ENCODE results near the gene NUDT9. TPM values are rescaled to one million over a fixed set of nuclear protein-coding genes. Genes with fewer than 3 reads are reported as not detected.
"Not testable (repeated sequence)": the region's sequence is repeated elsewhere in the genome, so short reads cannot be mapped to it uniquely, and the experiment has no call there.

Gene NUDT9, protein sequence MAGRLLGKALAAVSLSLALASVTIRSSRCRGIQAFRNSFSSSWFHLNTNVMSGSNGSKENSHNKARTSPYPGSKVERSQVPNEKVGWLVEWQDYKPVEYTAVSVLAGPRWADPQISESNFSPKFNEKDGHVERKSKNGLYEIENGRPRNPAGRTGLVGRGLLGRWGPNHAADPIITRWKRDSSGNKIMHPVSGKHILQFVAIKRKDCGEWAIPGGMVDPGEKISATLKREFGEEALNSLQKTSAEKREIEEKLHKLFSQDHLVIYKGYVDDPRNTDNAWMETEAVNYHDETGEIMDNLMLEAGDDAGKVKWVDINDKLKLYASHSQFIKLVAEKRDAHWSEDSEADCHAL
- total RNA-seq: 10 to 100 TPM; 15.0 to 16.4 TPM

DNA sequence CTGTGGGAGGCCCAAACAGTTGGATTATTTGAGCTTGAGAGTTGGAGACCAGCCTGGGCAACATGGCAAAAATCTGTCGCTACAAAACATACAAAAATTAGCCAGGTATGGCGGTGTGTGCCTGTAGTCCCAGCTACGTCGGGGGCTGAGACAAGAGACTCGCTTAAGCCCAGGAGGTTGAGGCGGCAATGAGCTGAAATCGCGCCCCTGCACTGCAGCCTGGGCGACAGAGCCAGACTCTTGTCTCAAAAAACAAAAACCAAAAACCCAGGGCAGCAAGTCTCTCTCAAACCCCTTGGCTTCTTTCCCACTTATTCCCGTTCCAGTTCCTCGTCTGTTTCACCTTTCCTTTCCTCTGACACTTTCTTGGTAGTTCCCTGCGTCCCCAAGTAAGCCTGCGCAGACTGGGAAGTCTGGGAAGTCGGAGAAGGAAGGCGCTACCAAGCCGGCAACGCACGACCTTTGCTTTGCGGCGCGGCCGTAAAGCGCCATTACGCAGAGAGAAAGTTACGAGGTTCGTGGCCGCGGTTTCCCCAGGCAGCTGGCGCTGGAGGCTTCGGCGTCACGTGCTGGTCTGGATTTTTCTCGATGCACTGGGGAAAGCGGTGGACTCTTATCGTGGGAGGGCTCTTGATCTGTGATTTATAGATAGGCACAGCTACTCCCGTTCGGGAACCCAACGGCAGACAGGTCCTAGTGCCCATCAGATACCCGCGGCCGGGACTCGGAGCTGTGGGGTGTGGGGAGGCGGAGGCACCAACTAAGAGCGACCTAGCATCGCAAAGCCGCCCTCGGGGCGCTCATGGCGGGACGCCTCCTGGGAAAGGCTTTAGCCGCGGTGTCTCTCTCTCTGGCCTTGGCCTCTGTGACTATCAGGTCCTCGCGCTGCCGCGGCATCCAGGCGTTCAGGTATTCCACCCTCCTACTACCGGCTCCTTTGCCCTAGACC is at the start of gene NUDT9:
NUDT9 (plus strand) TSS at position 470 of the 949 bp plus-strand sequence; CDS start at position 803, 333 bp downstream.
- ChIA-PET POLR2A (interaction anchor here (0.6 to 3.5 kb wide), 2 partner anchors 22 to 31 kb away, joined by 3 to 35 read pairs; partner anchors contain the start of gene HSD17B11), CTCF (interaction anchor here (0.5 to 1.4 kb wide), 3 partner anchors 15 to 64 kb away, joined by 3 to 5 read pairs (median 3); no protein-coding TSS in a partner anchor)

DNA sequence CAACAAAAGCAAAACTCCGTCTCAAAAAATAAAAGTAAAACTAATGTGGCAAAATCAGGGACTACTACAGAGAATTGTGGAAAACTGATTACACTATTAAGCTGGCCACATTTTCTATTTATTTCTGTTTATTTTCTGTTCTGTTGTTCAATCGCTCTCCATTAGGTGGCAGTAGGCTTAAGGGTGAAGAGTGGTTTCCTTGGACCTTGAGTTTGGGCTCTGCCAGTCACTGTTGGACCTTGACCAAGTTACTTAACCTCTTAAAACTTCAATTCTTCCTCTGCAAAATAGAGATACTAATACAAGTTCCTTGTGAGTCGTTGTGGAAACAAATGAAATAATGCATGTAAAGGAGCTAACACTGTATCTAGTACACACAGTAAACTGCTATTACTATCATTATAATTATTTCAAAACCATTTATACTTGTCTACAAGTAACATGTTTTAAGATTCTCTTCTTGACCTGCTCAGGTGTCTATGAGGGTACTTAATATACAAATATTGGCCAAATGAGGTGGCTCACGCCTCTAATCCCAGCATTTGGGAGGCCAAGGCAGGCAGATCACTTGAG is 46.6 kb upstream of the NUDT9 start:
- ChIA-PET POLR2A (no interaction called here), CTCF (interaction anchor here (0.9 to 1.5 kb wide), 10 partner anchors 9 to 317 kb away, joined by 3 to 7 read pairs (median 4); partner anchors contain the start of genes HSD17B11 and NUDT9)

DNA sequence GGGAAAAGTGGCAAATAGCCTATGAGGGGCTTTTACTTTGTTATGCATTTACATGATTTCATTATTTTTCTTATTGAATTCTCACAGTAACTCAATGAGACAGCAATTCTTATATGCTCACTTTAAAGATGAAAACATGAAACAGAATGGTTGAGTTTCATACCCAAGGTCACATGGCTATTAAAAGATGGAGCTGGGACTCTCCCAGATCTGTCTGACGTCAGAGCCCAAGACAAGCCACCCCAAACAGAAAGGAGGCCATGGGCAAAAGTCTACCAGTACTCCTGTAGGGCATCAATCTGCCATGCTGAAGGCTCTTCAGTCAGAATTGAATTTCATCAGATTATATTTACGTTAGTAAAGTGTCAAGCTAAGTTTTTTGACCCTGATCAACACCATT is 44.6 kb upstream of the NUDT9 start:
- POLR2A ChIA-PET: no interaction called here

DNA sequence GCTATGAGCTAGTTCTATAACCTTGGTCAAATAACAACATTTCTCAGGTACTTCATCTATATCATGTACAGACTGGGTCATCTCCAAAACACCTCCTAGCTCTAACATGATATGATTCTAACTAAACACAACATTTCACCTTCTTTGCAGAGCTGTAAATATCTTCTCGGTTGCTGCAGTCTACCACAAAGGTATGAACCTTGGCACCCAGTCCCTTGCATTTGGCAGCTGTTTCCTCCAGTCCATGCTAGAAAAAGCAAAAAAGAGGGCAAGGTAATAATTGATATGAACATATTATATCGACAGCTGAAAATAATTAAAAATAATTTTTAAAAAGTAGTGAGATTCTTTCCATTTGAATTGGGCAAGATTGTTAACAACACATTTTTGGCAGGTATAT is 40.3 kb upstream of the NUDT9 start:
- ChIA-PET POLR2A (no interaction called here), CTCF (interaction anchor here (0.6 kb wide), 1 partner anchor 136 kb away, joined by 4 read pairs; no protein-coding TSS in a partner anchor)

More for the DNA sequence above, 44.6 kb upstream of the NUDT9 start:
- CTCF ChIA-PET: interaction anchor here (1.1 kb wide), 1 partner anchor 13 kb away, joined by 6 read pairs; the partner anchor contains the start of gene HSD17B11

DNA sequence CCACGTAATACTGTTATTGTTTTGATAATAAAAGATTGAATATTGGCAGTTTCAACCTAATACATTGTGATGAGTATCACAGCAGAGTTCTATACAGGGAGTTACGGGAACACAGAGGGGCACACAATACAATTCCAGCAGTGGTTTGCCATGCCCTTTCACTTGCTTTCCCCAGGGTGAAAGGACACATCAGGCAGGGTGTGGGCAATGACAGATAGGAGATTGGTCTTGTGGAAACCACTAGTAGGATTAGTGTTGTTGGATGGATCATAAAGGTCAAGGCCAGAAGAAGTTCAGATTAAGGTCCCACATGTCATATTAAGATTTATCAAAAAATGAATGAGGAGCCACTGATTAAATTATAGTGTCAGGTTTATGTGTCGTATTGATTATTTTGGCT is 39.4 kb upstream of the NUDT9 start:
- CTCF ChIA-PET: no interaction called here
- POLR2A ChIA-PET: no interaction called here

DNA sequence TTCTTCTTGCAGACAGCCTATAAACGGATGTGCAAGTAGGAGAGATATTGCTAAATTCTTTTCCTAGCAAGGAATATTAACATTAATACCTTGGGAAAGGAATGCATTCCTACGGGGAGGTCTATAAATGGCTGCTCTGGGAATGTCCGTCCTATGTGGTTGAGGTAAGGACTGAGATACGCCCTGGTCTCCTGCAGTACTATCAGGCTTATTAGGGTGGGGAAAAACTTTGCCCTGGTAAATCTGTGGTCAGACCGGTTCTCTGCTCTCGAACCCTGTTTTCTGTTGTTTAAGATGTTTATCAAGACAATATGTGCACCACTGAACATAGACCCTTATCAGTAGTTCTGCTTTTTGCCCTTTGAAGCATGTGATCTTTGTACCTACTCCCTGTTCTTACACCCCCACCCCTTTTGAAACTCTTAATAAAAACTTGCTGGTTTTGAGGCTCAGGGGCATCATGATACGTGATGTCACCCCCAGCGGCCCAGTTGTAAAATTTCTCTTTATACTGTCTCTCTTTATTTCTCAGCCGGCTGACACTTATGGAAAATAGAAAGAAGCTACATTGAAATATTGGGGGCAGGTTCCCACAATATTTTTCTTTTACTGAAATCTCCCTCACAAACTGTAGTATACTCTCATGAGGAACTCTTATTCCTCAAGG is 37.8 kb upstream of the NUDT9 start:
- POLR2A ChIA-PET: not testable (repeated sequence)
- CTCF ChIA-PET: interaction anchor here (1.2 kb wide), 1 partner anchor 9 kb away, joined by 3 read pairs; no protein-coding TSS in a partner anchor

DNA sequence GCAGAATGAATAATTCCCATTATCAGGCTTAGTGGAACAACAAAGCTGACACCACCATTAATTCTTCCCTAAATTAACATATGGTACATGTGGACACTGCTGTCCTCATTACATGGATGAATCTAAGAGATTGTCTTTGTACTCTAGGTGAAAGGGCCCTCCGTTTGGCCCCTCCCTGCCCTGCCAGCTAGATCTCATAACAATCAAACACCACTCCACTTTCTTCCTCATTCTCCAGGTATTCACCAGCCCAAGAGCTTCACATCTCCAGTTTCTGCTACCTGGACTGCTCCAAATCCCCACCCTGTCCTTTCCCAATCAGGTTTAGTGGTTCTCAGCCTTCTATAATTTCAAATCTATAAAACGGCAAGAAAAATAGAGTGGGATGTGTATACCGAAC is 35.1 kb upstream of the NUDT9 start:
- ChIA-PET CTCF (no interaction called here), POLR2A (no interaction called here)

DNA sequence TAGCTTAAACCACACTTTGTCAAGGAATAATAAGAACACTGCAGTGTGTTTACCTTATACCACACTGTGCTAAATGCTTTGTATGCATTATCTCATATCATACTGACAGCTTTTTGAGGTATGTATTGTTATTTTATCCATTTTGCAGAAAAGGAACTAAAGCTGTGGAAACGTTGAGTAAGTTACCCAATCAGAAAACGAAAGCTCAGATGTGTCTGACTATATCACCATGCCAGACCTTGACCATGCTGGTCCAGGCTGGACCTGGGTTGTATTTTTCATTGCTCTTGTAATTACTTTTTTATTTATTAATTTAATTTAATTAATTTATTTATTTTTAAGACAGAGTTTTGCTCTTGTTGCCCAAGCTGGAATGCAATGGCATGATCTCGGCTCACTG is 33.5 kb upstream of the NUDT9 start:
- CTCF ChIA-PET: interaction anchor here (0.8 to 2.6 kb wide), 2 partner anchors 13 to 78 kb away, joined by 3 to 7 read pairs; no protein-coding TSS in a partner anchor
- POLR2A ChIA-PET: interaction anchor here (0.6 kb wide), 1 partner anchor 25 kb away, joined by 4 read pairs; no protein-coding TSS in a partner anchor

DNA sequence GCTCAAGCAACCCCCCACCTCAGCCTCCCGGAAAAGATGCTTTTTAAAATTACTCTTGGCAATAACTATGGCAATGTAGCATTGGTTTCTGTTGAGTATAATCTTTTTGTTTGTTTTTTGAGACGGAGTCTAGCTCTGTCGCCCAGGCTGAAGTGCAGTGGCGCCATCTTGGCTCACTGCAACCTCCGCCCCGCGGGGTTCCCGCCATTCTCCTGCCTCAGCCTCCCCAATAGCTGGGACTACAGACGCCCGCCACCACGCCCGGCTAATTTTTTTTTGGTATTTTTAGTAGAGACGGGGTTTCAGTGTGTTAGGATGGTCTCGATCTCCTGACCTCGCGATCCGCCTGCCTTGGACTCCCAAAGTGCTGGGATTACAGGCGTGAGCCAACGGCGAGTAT is 32.3 kb upstream of the NUDT9 start:
- CTCF ChIA-PET: interaction anchor here (2.6 kb wide), 1 partner anchor 14 kb away, joined by 7 read pairs; no protein-coding TSS in a partner anchor
- POLR2A ChIA-PET: interaction anchor here (1.0 to 2.7 kb wide), 2 partner anchors 16 to 32 kb away, joined by 3 to 35 read pairs; partner anchors contain the start of gene NUDT9

DNA sequence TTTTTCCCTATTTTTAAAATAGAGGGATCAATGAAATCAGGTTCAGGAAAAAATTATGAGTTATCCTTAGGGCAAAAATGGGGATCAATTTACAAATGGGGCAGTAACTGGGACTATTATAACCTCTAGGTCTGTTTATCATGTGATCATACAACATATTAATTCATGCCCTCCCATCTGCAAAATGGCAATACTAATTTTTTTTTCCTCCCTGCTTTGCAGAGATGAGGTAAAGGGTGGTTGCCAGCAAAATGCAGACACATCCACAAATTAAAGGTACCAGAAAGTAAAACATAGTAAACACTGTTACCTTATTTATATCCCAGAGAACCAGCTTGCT is 31.9 kb upstream of the NUDT9 start:
- POLR2A ChIA-PET: interaction anchor here (1.0 to 2.7 kb wide), 2 partner anchors 16 to 31 kb away, joined by 3 to 35 read pairs; partner anchors contain the start of gene NUDT9

DNA sequence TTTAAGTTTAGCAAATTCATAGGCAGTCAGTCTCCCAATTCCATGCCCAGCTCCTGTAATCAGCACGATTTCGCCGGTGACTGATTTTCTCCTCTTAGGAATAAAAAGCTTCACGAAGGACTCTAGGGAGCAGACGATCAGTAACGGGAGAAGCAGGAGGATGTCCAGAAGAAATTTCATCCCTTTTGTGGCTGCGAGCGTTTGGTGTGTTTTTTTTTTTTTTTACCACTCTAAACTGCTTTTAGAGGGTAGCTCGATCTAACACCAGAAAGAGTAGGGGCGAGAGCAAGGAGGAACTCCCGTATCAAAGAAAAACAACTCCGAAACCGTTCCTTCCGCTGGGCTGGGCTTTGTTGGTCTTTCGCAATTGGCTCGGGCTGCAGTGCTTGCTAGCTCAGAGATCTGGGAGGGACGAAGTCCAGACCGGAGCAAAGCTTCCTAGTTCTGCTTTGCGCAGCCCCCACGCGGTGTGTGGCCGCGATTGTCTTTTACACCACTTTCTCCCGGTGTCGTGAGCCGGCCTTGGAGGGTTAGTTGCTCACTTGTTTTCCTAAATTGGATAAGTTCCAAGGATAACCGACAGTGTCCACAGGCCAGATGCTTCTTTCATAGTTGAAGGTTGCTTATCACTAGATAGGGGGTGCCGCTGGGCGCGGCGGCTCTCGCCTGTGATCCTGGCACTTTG is 31.3 kb upstream of the NUDT9 start, which contains the start of gene HSD17B11:
HSD17B11 (minus strand) TSS at position 298 of the 685 bp plus-strand sequence; CDS start at position 180, 118 bp downstream.
- CTCF ChIA-PET: interaction anchor here (0.7 to 2.6 kb wide), 4 partner anchors 13 to 992 kb away, joined by 3 to 7 read pairs (median 4); no protein-coding TSS in a partner anchor
- POLR2A ChIA-PET: interaction anchor here (0.7 to 2.7 kb wide), 3 partner anchors 17 to 647 kb away, joined by 3 to 35 read pairs (median 3); partner anchors contain the start of gene NUDT9

More for the DNA sequence above, 31.9 kb upstream of the NUDT9 start:
- CTCF ChIA-PET: interaction anchor here (1.0 to 2.6 kb wide), 3 partner anchors 13 to 76 kb away, joined by 3 to 7 read pairs (median 6); no protein-coding TSS in a partner anchor

DNA sequence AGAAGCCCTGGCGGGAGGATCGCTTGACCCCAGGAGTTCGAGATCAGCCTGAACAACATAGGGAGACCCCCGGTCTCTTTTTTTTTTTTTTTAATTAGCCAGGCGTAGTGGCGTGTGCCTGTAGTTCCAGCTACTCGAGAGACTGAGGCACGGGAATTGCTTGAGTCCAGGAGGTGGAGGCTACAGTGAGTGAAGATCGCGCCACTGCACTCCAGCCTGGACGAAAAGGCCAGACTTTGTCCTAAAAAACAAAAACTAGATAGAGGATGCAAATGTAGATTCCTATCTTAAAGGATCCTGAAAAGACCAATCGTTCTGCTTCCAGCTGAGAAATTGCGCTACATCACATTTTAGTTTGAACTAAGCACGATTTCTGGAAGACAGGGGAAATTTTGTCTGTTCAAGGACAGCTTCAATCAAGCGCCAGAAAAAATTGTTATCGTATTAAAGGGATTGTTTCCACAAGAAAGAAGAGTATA is 30.8 kb upstream of the NUDT9 start:
- POLR2A ChIA-PET: interaction anchor here (0.7 to 2.7 kb wide), 2 partner anchors 30 to 646 kb away, joined by 3 to 35 read pairs; partner anchors contain the start of gene NUDT9

DNA sequence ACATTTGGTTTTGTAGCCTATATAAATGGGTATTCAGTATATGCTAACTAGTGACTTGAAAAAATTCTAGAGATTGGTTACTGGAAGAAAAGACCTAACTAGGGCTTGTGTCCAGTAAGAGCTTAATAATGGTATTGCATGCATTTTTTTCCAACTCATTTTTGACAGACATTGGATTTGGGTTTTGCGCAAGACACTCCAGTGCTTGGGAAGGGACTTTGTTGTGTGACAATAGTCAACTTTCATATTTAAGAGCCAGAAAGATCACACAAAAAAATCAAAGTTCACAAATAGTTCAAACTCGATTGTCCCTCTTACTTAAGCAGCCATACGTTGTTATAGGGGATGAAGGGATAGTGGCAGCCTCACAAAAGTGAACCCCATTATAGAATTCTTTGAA is 30.2 kb upstream of the NUDT9 start:
- CTCF ChIA-PET: interaction anchor here (0.6 to 1.4 kb wide), 3 partner anchors 75 to 991 kb away, joined by 3 to 4 read pairs (median 3); no protein-coding TSS in a partner anchor
- POLR2A ChIA-PET: interaction anchor here (2.7 kb wide), 1 partner anchor 29 kb away, joined by 35 read pairs; the partner anchor contains the start of gene NUDT9

More for the DNA sequence above, 30.8 kb upstream of the NUDT9 start:
- CTCF ChIA-PET: interaction anchor here (0.6 to 2.6 kb wide), 4 partner anchors 16 to 991 kb away, joined by 3 to 7 read pairs (median 4); no protein-coding TSS in a partner anchor

DNA sequence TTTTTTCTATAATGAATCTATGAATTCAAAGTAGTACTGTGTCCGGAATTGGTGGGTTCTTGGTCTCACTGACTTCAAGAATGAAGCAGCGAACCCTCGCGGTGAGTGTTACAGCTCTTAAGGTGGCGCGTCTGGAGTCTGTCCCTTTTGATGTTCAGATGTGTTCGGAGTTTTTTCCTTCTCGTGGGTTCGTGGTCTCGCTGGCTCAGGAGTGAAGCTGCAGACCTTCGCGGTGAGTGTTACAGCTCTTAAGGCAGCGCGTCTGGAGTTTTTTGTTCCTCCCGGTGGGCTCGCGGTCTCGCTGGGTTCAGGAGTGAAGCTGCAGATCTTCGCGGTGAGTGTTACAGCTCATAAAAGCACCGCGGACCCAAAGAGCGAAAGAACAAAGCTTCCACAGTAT is 27.3 kb upstream of the NUDT9 start:
- POLR2A ChIA-PET, CTCF ChIA-PET: not testable (repeated sequence)

DNA sequence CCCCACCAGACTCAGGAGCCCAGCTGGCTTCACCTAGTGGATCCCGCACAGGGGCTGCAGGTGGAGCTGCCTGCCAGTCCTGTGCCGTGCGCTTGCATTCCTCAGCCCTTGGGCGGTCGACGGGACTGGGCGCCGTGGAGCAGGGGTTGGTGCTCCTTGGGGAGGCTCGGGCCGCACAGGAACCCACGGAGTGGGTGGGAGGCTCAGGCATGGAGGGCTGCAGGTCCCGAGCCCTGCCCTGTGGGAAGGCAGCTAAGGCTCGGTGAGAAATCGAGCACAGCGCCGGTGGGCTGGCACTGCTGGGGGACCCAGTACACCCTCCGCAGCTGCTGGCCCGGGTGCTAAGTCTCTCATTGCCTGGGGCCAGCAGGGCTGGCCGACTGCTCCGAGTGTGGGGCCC is 26.5 kb upstream of the NUDT9 start:
- POLR2A ChIA-PET, CTCF ChIA-PET: not testable (repeated sequence)

DNA sequence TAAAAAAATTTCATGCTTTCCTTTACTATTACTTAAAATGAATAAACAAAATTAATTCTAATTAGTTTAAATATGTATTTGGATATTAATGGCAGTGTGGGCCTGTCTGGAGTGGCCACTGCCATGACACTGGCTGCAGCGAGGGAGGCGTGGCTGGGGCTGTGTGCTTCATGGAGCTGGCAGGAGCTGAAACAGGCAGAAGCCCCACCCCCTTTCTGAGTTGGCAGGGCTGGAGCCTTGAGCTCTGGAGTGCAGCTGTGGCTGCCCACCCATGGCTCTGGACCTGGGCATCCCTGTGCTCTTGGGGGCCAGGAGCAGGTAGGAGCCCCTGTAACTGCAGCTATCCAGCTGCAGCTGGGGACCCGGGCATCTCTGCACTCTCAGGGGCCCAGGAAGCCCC is 23.2 kb upstream of the NUDT9 start:
- ChIA-PET POLR2A (interaction anchor here (0.6 kb wide), 1 partner anchor 597 kb away, joined by 3 read pairs; no protein-coding TSS in a partner anchor), CTCF (no interaction called here)

DNA sequence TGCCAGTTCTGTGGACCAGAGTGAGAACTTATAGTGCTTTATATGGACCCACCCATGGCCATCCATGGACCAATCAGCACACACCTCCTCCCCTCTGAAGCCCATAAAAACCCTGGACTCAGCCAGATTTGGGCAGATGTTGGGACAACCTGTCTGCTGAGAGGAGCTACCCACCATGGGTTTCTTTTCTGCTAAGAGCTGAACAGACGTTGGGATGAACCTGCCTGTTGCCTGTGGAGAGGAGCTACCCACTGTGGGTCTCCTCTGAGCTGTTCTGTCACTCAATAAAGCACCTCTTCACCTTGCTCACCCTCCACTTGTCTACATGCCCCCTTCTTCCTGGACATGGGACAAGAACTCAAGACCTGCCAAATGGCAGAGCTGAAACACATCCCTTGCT is 22.4 kb upstream of the NUDT9 start:
- ChIA-PET POLR2A (interaction anchor here (0.6 kb wide), 1 partner anchor 23 kb away, joined by 3 read pairs; no protein-coding TSS in a partner anchor), CTCF (no interaction called here)

All from activated CD8-positive, alpha-beta memory T cell treated with anti-CD3 and anti-CD28 coated beads for 36 hours (primary cell).